ENCODE results near the gene DKK3. TPM values are rescaled to one million over a fixed set of nuclear protein-coding genes. Genes with fewer than 3 reads are reported as not detected.

Gene DKK3
- total and polyA plus RNA-seq, 2 of the 13 experiments (the other 11 are each of a cell fraction or from before 2014, with no cell fraction given): 0.09 to 0.67 TPM

DNA sequence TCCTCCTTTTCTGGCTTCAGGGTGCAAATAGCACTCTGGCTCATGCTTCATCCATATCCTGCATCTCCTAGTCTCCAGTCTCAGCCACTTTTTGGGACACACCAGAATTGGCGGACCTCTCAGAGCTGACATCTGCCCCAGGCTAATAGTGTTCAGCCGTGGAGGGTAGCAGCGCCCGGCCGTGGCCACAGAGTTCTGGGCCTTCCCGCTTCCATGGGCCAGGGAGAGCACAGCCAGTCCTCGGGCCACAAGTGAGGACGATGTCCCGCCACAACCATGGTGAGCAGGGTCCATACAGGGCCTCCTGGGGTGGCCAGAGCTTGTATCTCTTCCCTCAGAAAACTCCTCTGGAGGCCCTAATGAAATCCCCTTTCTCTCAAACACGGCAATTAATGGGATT lies 26.0 kb downstream of the DKK3 start:
- Histone ChIP-seq H3K27me3 (ENCODE audit: control insufficient read depth in 1 of 2, insufficient read depth in 2 of 2, low read length in 2 of 2) (peaks cover 1 to 22% of the 10 kb centered on the region in 2 experiments; a peak in 3 of 5 replicates), H3K9ac (ENCODE audit: insufficient read depth, low read depth, low read length) (no peak overlapping the region), H3K4me3 (replicated peaks in 1 of 3; ENCODE audit: insufficient read depth in 1 of 3, low read depth in 2 of 3, low read length in 3 of 3) (no peak overlapping the region), H4K20me1 (ENCODE audit: insufficient read depth, low read length) (no peaks in the 10 kb centered on the region), H3K36me3 (replicated peaks in 1 of 2; ENCODE audit: control insufficient read depth in 1 of 2, insufficient read depth in 2 of 2, low read length in 2 of 2) (no peaks in the 10 kb centered on the region), H3K27ac (ENCODE audit: extremely low read length, insufficient read depth, low read length) (no peak overlapping the region), H2AFZ (ENCODE audit: low read length) (no peak overlapping the region), H3K79me2 (ENCODE audit: insufficient read depth, low read length) (no peaks in the 10 kb centered on the region), H3K4me1 (ENCODE audit: insufficient read depth, low read length) (peaks cover 9% of the 10 kb centered on the region; the same call in 1 of the 2 replicates), H3K9me3 (ENCODE audit: low read length) (no peaks in the 10 kb centered on the region), H3K4me2 (ENCODE audit: low read depth, low read length) (no peak overlapping the region)
- ChIA-PET CTCF (ENCODE audit: low intra/inter-chr PET ratio, low total read pairs) (no interaction called here), POLR2A (no interaction called here)
- intact Hi-C loops (cut with micrococcal nuclease; ENCODE audit: unreplicated experiment) (no loop called here), in situ Hi-C loops (cut with HindIII; ENCODE audit: extremely low pct_ligation_motif_present, low pct_unique_long_range_greater_than_20kb) (no loop called here)
- TF ChIP-seq MYNN (CRISPR knock-in tag; IDR thresholded peaks at IDR 0.05; ENCODE audit: low read depth): no peak
- TF ChIP-seq, protein P1, sequence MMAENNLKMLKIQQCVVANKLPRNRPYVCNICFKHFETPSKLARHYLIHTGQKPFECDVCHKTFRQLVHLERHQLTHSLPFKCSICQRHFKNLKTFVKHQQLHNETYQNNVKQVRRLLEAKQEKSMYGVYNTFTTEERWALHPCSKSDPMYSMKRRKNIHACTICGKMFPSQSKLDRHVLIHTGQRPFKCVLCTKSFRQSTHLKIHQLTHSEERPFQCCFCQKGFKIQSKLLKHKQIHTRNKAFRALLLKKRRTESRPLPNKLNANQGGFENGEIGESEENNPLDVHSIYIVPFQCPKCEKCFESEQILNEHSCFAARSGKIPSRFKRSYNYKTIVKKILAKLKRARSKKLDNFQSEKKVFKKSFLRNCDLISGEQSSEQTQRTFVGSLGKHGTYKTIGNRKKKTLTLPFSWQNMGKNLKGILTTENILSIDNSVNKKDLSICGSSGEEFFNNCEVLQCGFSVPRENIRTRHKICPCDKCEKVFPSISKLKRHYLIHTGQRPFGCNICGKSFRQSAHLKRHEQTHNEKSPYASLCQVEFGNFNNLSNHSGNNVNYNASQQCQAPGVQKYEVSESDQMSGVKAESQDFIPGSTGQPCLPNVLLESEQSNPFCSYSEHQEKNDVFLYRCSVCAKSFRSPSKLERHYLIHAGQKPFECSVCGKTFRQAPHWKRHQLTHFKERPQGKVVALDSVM (CRISPR knock-in tag; IDR thresholded peaks at IDR 0.05): no peak
- TF ChIP-seq, protein P2, sequence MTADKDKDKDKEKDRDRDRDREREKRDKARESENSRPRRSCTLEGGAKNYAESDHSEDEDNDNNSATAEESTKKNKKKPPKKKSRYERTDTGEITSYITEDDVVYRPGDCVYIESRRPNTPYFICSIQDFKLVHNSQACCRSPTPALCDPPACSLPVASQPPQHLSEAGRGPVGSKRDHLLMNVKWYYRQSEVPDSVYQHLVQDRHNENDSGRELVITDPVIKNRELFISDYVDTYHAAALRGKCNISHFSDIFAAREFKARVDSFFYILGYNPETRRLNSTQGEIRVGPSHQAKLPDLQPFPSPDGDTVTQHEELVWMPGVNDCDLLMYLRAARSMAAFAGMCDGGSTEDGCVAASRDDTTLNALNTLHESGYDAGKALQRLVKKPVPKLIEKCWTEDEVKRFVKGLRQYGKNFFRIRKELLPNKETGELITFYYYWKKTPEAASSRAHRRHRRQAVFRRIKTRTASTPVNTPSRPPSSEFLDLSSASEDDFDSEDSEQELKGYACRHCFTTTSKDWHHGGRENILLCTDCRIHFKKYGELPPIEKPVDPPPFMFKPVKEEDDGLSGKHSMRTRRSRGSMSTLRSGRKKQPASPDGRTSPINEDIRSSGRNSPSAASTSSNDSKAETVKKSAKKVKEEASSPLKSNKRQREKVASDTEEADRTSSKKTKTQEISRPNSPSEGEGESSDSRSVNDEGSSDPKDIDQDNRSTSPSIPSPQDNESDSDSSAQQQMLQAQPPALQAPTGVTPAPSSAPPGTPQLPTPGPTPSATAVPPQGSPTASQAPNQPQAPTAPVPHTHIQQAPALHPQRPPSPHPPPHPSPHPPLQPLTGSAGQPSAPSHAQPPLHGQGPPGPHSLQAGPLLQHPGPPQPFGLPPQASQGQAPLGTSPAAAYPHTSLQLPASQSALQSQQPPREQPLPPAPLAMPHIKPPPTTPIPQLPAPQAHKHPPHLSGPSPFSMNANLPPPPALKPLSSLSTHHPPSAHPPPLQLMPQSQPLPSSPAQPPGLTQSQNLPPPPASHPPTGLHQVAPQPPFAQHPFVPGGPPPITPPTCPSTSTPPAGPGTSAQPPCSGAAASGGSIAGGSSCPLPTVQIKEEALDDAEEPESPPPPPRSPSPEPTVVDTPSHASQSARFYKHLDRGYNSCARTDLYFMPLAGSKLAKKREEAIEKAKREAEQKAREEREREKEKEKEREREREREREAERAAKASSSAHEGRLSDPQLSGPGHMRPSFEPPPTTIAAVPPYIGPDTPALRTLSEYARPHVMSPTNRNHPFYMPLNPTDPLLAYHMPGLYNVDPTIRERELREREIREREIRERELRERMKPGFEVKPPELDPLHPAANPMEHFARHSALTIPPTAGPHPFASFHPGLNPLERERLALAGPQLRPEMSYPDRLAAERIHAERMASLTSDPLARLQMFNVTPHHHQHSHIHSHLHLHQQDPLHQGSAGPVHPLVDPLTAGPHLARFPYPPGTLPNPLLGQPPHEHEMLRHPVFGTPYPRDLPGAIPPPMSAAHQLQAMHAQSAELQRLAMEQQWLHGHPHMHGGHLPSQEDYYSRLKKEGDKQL (CRISPR knock-in tag; IDR thresholded peaks at IDR 0.05; ENCODE audit: low read depth): no peak
- TF ChIP-seq JUN (CRISPR knock-in tag; IDR thresholded peaks at IDR 0.05): no peak
- TF ChIP-seq MXI1 (IDR thresholded peaks at IDR 0.05; ENCODE audit: borderline replicate concordance, low read depth, low read length): no peak
- TF ChIP-seq ZNF207 (IDR thresholded peaks at IDR 0.05; ENCODE audit: borderline replicate concordance): no peak
- no peak for TF ChIP-seq RAD21 (CRISPR knock-in tag; IDR thresholded peaks at IDR 0.05)
- TF ChIP-seq POGZ (CRISPR knock-in tag; IDR thresholded peaks at IDR 0.05): no peak
- TF ChIP-seq ZNF572 (CRISPR knock-in tag; IDR thresholded peaks at IDR 0.05): no peak
- no peak for TF ChIP-seq FOXA1 (IDR thresholded peaks at IDR 0.05)
- TF ChIP-seq FOXA1 (CRISPR knock-in tag; IDR thresholded peaks at IDR 0.05): no peak
- no peak for TF ChIP-seq ZFP36 (IDR thresholded peaks at IDR 0.05; ENCODE audit: borderline replicate concordance, low read depth, low read length, partially characterized antibody)
- WGBS (ENCODE audit: low lambda C conversion rate): 57% methylated on average over 7 of the region's 10 CpGs
- DNase-seq (ENCODE audit: low spot score): no peak
- BruUV-seq (replicated peaks): no TSS peak
- no peak for ATAC-seq
- no peak for FAIRE-seq

Data from HepG2 (cell line).